ENCODE measurements around the gene HCAR1. TPM values are rescaled to one million over a fixed set of nuclear protein-coding genes. Genes with fewer than 3 reads are reported as not detected.
"Not testable (repeated sequence)": the region's sequence is repeated elsewhere in the genome, so short reads cannot be mapped to it uniquely, and the experiment has no call there.

The HCAR1 gene
- total RNA-seq, 2 experiments from 2014 or later: 0.08 to 0.15 TPM

DNA sequence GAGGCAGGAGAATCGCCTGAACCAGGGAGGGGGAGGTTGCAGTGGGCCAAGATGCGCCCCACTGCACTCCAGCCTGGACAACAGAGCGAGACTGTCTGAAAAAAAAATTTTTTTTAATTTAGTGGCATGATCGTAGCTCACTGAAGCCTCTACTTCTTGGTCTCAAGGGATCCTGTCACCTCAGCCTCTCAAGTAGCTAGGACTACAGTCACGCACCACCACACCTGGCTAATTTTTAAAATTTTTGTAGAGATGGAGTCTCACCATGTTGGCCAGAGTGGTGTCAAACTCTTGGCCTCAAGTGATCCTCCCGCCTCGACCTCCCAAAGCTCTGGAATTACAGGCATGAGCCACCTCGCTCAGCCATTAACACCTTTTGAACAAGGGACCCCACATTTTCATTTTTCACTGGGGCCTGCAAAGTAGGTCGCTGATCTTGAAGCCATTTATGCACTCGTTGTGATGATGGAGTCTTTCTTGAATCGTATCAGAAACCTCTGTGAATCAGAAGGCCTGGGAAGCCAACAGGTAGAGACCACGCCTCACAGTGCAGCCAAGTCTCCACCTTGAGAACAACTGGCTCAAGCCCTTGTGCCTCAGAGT, 5.9 kb downstream of the HCAR1 start:
- ChIA-PET CTCF (no interaction called here), POLR2A (no interaction called here)

DNA sequence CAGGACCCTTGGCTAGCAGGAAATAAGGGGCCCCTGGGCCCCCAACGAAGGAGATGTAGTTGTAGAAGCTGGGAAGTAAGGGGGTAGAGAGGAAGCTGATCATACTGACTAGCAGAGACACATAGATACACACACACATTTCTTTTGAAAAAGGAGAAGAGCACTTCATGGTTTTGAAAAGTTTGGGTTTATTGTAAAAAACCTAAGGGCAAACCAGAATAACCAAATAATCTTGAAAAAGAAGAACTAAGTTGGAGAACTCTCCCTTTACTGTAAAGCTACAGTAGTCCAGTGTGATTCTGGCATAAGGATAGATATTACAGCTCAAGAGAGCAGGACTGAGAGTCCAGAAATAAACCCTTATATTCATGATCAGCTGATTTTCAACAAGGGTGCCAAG, 8.3 kb downstream of the HCAR1 start:
- ChIA-PET POLR2A (no interaction called here), CTCF (interaction anchor here (0.6 to 0.8 kb wide), 2 partner anchors 13 to 1613 kb away, joined by 3 read pairs; no protein-coding TSS in a partner anchor)

DNA sequence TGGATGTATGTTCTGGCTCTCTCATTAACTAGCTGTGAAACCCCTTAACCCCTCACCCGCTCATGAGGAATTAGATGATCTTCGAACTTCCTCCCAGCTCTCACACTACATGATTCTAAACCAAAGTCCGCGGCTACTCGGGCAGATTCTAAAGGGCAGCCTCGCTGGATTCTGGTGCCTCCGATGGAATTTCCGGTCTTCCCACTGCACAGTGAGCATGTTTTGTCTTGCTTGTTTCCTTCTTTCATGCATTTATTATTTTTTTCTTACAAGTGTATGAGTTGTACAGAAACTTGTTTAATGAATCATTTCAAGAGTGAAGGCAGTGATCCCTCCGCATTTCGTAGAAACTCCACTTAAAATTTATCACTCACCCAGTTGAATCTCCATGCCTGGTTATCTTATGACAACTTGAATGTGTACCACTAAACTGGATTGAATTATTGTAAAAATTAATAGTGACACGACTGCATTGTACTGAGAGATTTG, 9.5 kb downstream of the HCAR1 start:
- ChIA-PET CTCF (no interaction called here), POLR2A (no interaction called here)

DNA sequence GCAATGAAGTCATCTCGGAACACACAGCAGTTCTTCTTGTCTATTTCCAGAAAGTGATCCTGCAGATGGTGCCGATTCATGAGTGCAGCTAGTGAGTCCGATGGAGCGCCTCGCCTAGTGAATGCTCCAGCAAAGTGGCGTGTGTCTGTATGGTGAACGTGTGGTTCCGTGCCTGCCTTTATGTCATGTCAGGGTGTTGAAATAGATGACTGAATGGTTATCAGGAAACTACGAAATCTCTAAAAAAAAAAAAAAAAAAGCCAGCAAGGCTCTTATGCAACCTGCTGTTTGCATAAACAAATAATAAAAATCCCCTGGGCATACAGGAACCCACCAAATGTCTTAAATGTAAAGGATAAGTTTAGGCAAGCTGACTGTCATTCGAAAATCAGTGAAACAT, 14.0 kb downstream of the HCAR1 start, which contains the start of gene HCAR3:
Gene HCAR3, minus strand, starts transcription at position 154 of the 400 bp plus-strand sequence. Its CDS starts 74 bp downstream, at position 80.
- POLR2A ChIA-PET, CTCF ChIA-PET: not testable (repeated sequence)

DNA sequence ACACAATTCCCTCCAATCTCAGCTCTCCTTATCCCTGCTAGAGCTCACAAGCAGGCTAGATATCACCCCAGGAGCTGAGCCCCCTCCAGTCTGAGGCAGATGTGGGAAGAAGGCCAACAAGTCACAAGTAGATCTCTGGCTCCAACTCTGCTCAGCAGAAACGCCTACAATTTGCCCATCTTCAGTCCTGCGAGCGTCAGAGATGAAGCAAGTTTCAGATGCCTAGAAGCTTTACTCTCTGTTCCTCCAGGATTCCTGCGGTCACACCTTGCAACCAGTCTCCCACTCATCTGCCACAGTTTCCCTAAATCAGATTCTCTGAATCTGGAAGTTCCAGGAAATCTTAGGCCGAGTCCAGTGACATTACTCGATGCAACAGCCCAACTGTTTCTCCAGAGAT, 15.4 kb downstream of the HCAR1 start:
- POLR2A ChIA-PET: not testable (repeated sequence)

DNA sequence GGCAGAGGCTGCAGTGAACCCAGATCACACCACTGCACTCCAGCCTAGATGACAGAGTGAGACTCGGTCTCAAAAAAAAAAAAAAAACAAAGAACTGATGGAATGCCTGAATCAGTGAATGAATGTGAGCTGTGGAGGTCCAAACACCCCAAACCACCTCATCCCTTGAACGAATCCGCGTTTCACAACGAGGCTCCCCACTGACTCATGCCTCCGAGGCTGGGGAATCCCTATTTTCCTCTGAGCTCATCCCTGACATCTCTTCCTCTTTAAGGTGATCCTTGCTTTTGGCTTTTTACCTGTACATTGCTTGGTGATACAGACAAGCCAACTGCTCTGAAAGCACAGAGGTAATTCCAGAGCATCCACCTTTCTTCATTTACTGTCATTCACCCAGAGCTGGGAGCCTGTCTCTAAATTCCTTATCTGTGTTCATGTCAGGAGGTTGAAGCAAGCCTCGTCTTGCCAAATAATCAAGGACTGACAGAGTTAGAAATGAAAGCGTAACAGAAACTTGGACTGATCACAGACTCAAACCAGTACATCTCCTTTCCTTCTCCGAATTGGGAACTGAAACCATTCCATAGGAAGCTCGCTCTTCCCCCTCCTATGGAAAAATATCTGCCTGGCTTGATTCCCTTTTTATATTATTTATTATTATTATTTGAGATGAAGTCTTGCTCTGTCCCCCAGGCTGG, 17.0 kb downstream of the HCAR1 start:
- POLR2A ChIA-PET, CTCF ChIA-PET: not testable (repeated sequence)

More for the DNA sequence above, 15.4 kb downstream of the HCAR1 start:
- CTCF ChIA-PET: not testable (repeated sequence)

DNA sequence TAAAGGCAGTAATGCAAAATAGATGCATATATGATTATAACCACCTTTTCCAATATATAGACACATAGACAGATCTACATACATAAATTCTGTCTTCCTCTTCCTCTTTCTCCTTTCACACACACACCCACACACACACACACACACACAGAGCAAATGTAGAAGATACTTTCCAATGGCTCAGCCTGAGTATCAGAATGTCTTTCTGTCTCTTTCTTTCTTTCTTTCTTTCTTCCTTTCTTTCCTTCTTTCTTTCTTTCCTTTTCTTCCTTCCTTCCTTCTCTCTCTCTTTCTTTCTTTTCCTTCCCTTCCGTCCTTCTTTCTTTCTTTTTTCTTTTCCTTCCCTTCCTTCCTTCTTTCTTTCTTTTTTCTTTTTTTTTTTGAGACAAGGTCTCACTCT, 19.4 kb downstream of the HCAR1 start:
- POLR2A ChIA-PET, CTCF ChIA-PET: not testable (repeated sequence)

DNA sequence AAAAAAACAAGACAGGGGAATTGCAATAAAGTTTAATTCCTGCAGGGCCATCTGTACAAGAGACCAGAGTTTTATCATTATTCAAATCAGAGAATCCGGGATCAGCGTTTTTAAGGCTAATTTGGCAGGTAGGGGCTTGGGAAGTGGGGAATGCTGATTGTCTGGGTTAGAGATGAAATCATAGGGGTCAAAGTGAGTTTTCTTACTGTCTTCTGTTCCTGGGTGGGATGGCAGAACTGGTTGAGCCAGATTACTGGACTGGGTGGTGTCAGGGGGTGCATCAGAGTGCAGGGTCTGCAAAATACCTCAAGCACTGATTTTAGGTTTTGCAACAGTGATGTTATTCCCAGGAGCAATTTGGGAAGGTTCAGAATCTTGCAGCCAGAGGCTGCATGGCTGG, 20.3 kb downstream of the HCAR1 start:
- POLR2A ChIA-PET: not testable (repeated sequence)
- CTCF ChIA-PET: interaction anchor here (0.6 kb wide), 1 partner anchor 9 kb away, joined by 3 read pairs; no protein-coding TSS in a partner anchor

DNA sequence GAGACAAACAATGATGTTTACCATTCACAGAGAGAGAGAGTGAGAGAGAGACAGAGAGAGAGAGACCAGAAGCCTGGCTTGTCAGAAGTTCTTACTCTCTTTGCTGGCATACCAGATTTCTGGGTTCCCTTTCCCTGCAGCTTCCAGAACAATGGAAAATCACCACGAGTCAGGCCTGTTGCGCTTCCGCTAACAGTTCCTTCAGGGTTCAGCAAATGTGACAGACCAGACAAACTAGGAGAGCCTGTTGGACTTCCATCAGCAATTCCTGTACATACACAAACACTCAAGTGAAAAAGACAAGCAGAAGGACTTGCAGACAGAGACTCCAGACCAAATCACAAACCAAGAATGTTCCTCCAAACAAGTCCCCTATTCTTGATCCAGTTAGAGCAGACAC, 21.4 kb downstream of the HCAR1 start:
- POLR2A ChIA-PET, CTCF ChIA-PET: not testable (repeated sequence)

DNA sequence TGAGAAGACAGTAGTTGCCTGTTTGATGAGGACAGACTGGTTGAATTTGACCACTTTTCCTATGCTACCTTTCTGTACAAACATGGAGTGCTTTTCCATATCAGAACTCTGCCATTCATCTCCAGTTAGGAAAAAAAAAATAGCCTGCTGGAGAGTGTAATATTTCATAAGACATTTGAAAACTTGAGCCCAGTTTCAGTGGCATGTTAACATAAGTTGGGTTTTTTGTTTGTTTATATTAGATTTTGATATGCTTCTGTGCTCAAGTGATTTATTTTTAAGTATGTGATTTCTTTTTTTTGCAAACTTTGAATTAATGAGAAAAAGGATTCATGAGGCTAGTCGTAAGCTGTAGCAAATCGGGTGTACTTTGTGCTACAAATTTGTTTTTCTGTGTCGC, 26.8 kb downstream of the HCAR1 start:
- CTCF ChIA-PET, POLR2A ChIA-PET: not testable (repeated sequence)

DNA sequence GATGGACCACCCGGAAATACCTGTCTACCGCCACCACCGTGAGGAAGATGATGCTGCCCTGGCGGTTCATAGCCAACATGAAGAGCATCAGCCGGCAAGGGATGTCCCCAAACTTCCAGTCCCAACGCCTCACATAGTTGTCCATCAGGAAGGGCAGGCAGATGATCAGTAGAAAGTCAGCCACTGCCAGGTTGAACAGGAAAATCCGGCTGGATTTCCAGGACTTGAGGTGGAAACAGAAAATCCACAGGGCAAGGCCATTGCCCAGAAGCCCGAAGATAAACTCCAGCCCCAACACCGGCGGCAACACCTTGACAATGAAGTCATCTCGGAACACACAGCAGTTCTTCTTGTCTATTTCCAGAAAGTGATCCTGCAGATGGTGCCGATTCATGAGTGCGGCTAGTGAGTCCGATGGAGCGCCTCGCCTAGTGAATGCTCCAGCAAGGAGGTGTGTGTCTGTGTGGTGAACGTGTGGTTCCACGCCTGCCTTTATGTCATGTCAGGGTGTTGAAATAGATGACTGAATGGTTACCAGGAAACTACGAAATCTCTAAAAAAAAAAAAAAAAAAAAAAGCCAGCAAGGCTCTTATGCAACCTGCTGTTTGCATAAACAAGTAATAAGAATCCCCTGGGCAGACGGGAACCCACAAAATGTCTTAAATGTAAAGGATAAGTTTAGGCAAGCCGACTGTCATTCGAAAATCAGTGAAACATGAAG, 27.6 kb downstream of the HCAR1 start, which contains the start of gene HCAR2:
Gene HCAR2, minus strand, starts transcription at position 468 of the 722 bp plus-strand sequence. Its CDS starts 74 bp downstream, at position 394.
- CTCF ChIA-PET, POLR2A ChIA-PET: not testable (repeated sequence)

DNA sequence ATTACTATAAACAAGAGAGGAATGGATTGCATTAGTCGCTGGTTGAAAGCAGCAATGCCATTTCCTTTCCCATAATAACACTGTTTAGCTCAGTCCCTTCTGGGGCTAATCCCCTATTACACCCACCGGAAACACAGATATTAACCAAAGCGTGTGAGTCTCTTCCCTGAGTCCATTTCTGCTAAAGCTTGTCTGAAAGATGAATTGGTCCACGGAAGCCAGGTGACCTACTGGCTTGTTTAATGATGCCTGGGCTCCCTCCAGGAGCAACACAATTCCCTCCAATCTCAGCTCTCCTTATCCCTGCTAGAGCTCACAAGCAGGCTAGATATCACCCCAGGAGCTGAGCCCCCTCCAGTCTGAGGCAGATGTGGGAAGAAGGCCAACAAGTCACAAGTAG, 29.2 kb downstream of the HCAR1 start:
- CTCF ChIA-PET: interaction anchor here (0.6 kb wide), 1 partner anchor 271 kb away, joined by 3 read pairs; no protein-coding TSS in a partner anchor
- POLR2A ChIA-PET: not testable (repeated sequence)

DNA sequence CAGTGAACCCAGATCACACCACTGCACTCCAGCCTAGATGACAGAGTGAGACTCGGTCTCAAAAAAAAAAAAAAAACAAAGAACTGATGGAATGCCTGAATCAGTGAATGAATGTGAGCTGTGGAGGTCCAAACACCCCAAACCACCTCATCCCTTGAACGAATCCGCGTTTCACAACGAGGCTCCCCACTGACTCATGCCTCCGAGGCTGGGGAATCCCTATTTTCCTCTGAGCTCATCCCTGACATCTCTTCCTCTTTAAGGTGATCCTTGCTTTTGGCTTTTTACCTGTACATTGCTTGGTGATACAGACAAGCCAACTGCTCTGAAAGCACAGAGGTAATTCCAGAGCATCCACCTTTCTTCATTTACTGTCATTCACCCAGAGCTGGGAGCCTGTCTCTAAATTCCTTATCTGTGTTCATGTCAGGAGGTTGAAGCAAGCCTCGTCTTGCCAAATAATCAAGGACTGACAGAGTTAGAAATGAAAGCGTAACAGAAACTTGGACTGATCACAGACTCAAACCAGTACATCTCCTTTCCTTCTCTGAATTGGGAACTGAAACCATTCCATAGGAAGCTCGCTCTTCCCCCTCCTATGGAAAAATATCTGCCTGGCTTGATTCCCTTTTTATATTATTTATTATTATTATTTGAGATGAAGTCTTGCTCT, 30.5 kb downstream of the HCAR1 start:
- POLR2A ChIA-PET, CTCF ChIA-PET: not testable (repeated sequence)

DNA sequence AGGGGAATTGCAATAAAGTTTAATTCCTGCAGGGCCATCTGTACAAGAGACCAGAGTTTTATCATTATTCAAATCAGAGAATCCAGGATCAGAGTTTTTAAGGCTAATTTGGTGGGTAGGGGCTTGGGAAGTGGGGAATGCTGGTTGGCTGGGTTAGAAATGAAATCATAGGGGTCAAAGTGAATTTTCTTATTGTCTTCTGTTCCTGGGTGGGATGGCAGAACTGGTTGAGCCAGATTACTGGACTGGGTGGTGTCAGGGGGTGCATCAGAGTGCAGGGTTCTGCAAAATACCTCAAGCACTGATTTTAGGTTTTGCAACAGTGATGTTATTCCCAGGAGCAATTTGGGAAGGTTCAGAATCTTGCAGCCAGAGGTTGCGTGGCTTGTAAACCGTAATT, 33.7 kb downstream of the HCAR1 start:
- POLR2A ChIA-PET, CTCF ChIA-PET: not testable (repeated sequence)

DNA sequence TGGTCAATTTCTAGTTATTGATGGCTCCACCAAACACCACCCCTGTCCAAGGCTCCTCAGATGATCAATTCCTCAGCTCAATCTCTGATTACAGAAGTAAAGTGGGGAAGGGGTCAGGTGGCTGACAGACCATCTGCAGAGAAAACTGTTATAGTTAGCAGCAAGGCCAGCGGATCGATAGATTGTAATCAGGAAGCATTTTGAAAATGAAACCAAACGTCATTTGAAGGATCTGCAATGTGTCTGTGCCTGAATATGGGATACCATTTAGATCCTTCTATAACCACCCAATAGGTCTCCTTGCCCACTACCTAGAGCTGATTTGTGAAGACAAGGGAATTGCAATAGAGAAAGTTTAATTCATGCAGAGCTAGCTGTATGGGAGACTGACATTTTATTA, 39.1 kb downstream of the HCAR1 start:
- ChIA-PET CTCF (interaction anchor here (0.7 kb wide), 1 partner anchor 14 kb away, joined by 3 read pairs; no protein-coding TSS in a partner anchor), POLR2A (no interaction called here)

DNA sequence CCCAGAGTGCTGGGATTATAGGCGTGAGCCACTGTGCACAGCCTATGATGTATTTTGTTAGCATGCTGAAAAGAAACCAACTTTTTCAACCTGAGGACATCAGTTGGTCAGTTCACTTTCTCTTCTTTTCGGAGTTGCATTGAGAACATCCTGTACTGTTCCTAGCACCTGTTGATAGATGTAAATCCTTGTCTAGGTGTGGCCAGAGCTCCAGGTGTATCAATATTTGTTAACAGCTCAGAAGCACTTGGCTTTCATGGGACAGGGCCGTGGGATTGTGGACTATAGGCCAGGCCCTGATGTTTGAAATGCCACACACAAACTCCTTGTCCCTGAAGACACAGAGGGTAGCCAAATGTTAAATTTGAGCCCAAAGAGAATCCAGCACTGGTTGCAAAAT, 42.4 kb downstream of the HCAR1 start:
- ChIA-PET CTCF (no interaction called here), POLR2A (interaction anchor here (0.7 kb wide), 1 partner anchor 17 kb away, joined by 5 read pairs; no protein-coding TSS in a partner anchor)

DNA sequence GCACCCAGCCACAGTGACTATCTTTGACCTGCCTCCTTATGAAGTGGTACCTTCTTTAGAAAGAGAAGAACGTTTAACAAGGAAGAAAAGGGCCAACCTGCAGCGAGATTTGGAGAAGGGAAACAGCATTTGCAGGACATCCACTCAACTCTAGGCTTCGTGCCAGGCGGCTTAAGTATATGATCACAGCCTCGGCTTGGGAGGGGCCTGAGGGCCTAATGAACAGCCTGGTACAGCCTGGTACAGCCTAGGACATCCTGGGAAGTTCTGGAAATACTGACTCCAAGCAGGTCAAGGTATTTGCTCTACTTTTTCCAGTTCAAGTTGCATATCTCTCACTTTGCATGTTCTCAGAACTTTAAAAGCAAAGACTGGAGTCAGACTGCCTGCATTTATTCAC, 43.6 kb downstream of the HCAR1 start:
- POLR2A ChIA-PET: no interaction called here
- CTCF ChIA-PET: no interaction called here

DNA sequence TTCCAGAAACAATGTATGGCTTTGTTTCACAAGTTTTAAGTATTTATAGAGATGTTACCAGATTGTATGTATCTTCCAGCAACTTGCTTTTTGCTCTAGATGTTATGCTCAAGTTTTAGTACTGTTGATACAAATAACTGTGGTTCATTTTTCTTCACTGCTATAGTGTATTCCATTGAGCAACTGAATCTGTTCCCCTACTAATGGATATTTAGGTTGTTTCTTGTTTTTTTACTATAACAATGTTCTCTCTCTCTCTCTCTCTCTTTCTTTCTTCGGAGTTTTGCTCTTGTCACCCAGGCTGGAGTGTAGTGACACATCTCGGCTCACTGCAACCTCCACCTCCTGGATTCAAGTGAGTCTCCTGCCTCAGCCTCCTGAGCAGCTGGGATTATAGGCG, 44.1 kb downstream of the HCAR1 start:
- POLR2A ChIA-PET: no interaction called here
- CTCF ChIA-PET: no interaction called here

DNA sequence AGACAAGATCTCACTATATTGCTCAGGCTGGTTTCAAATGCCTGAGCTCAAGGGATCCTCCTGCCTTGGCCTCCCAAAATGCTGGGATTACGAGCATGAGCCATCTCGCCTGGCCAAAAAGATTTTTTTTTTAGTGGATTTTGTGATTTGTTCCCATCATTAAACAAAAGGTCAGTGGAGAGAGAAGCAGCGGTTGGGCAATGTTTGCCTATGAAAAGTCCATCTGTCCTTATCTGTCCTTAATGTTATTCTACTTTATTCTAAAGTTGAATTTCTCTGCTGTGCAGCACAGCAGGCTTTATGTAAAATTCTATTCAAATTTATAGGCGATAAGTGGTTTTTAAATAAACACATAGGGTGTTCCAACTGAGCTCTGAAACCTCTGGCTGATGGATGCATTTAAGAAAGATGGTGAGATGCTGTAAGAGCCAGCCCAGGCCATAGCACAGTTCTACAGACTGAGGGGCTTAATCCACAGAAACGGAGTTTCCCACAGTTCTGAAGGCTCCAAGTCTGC, 46.3 kb downstream of the HCAR1 start:
- ChIA-PET CTCF (no interaction called here), POLR2A (no interaction called here)

DNA sequence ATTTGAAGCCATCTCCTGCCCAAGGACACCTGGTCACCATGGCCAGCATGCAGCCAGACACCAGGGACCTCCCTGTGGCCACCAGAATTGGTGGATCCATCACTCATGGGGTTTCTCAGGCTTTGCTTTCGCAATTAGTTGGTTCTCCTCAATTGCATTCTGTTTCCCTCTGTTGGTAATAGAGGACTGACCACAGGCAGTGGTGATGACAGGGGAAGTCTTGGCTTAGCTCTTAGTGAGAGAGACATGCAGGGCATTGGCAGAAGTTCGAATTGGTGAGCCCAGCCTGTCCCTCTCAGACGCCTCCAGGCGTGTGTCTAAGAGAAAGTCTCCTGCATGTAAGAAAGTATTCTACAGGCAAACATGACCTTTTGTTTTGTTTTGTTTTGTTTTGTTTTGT, 48.8 kb downstream of the HCAR1 start:
- ChIA-PET POLR2A (no interaction called here), CTCF (no interaction called here)

All from activated CD8-positive, alpha-beta memory T cell treated with anti-CD3 and anti-CD28 coated beads for 36 hours (primary cell).